Measurements from ENCODE around the gene CCDC141. TPM values are rescaled to one million over a fixed set of nuclear protein-coding genes. Genes with fewer than 3 reads are reported as not detected.

Gene CCDC141
- total RNA-seq, 1 experiment from 2014 or later, result 0.30 TPM

GRCh38 chr2:178909507-178909906 lies 140.4 kb downstream of the CCDC141 start:
- ATAC-seq, result no peak
- H3K79me2 ChIP-seq (ENCODE audit: insufficient read depth, low read length), result no peaks in the 10 kb centered on the region
- H3K27me3 ChIP-seq (ENCODE audit: insufficient read depth, low read length), result no peaks in the 10 kb centered on the region
- H3K4me1 ChIP-seq (ENCODE audit: control insufficient read depth in 1 of 2, insufficient read depth in 2 of 2, low read length in 2 of 2), result no peaks in the 10 kb centered on the region
- ChIA-PET RAD21 (ENCODE audit: low non-redundant PET in 1 of 2, low total read pairs in 2 of 2, uncharacterized antibody in 2 of 2, unreplicated experiment in 2 of 2) (no interaction called here), POLR2A (no interaction called here), CTCF (interaction anchor here (1.3 kb wide), 1 partner anchor 19 kb away, joined by 5 read pairs; no protein-coding TSS in a partner anchor)
- H4K20me1 ChIP-seq (ENCODE audit: insufficient read depth), result no peaks in the 10 kb centered on the region
- H3K9me3 ChIP-seq (ENCODE audit: control insufficient read depth in 1 of 2, insufficient read depth in 1 of 2, low read depth in 1 of 2, low read length in 2 of 2), result no peaks in the 10 kb centered on the region
- H3K9ac ChIP-seq (ENCODE audit: low read length), result no peak overlapping the region
- no peak overlapping the region for H2AFZ ChIP-seq (ENCODE audit: low read depth, low read length, poor library complexity, severe bottlenecking)
- no peak for DNase-seq (ENCODE audit: low read depth, low spot score)
- no peaks in the 10 kb centered on the region for H3K9me2 ChIP-seq (ENCODE audit: insufficient read depth)
- no peaks in the 10 kb centered on the region for H3K36me3 ChIP-seq (ENCODE audit: control insufficient read depth in 1 of 2, insufficient read depth in 2 of 2, low read length in 2 of 2)
- no peak for TF ChIP-seq ZFX (IDR thresholded peaks at IDR 0.05)
- TF ChIP-seq YY1 (IDR thresholded peaks at IDR 0.05; ENCODE audit: extremely low read depth, insufficient replicate concordance, low read depth, low read length), result no peak
- no peak for TF ChIP-seq SP1 (IDR thresholded peaks at IDR 0.05; ENCODE audit: low read depth)
- TF ChIP-seq FOSL1 (IDR thresholded peaks at IDR 0.05; ENCODE audit: low read depth), result no peak
- TF ChIP-seq SIN3A (IDR thresholded peaks at IDR 0.05; ENCODE audit: low read depth), result no peak
- no peak for TF ChIP-seq CTCF (IDR thresholded peaks at IDR 0.05 in 2 of 3, conservative IDR thresholded peaks at IDR 0.05 in 1 of 3; ENCODE audit: borderline replicate concordance in 1 of 3, insufficient read depth in 1 of 3, low read depth in 2 of 3, low read length in 2 of 3)
- no peak for TF ChIP-seq ELF1 (IDR thresholded peaks at IDR 0.05; ENCODE audit: borderline replicate concordance, low read depth)
- no peak overlapping the region for H3K4me3 ChIP-seq (replicated peaks in 1 of 2; ENCODE audit: low read depth in 1 of 2, low read length in 2 of 2)
- no peak overlapping the region for H3K27ac ChIP-seq (ENCODE audit: low read depth, low read length)
- BruUV-seq (replicated peaks), result no TSS peak
- intact Hi-C loops (cut with micrococcal nuclease), result no loop called here
- no peak overlapping the region for H3K4me2 ChIP-seq (ENCODE audit: low read length)

DNA sequence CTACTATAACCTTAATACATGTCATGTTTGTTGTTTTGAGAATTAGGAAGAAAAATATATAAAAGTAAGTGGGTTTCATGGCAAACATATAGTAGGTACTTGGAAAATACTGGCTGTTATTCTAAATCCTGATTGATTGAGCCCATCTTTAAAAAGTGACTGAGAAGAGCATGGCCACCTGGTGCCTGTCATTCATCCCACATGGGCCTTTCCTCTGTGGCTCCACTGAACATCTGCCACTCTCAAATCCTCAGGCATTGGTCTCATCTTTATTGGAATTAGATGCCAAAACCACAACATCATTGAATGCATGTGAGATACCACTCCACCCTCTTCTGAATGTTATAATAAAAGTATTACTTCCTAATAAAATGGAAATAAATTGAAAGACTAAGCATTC lies 141.1 kb downstream of the CCDC141 start:
- BruUV-seq (replicated peaks), result no TSS peak
- no peak overlapping the region for H3K4me2 ChIP-seq (ENCODE audit: low read length)
- H3K27me3 ChIP-seq (ENCODE audit: insufficient read depth, low read length), result no peaks in the 10 kb centered on the region
- ATAC-seq, result no peak
- DNase-seq (ENCODE audit: low read depth, low spot score), result no peak
- no peaks in the 10 kb centered on the region for H3K79me2 ChIP-seq (ENCODE audit: insufficient read depth, low read length)
- H3K4me3 ChIP-seq (replicated peaks in 1 of 2; ENCODE audit: low read depth in 1 of 2, low read length in 2 of 2), result no peak overlapping the region
- CTCF ChIA-PET, result interaction anchor here (1.3 kb wide), 1 partner anchor 18 kb away, joined by 5 read pairs; no protein-coding TSS in a partner anchor
- no peak overlapping the region for H3K9ac ChIP-seq (ENCODE audit: low read length)
- no peaks in the 10 kb centered on the region for H4K20me1 ChIP-seq (ENCODE audit: insufficient read depth)
- POLR2A ChIA-PET, result no interaction called here
- H3K9me3 ChIP-seq (ENCODE audit: control insufficient read depth in 1 of 2, insufficient read depth in 1 of 2, low read depth in 1 of 2, low read length in 2 of 2), result no peaks in the 10 kb centered on the region
- no peaks in the 10 kb centered on the region for H3K4me1 ChIP-seq (ENCODE audit: control insufficient read depth in 1 of 2, insufficient read depth in 2 of 2, low read length in 2 of 2)
- H2AFZ ChIP-seq (ENCODE audit: low read depth, low read length, poor library complexity, severe bottlenecking), result no peak overlapping the region
- H3K36me3 ChIP-seq (ENCODE audit: control insufficient read depth in 1 of 2, insufficient read depth in 2 of 2, low read length in 2 of 2), result no peaks in the 10 kb centered on the region
- H3K27ac ChIP-seq (ENCODE audit: low read depth, low read length), result no peak overlapping the region
- intact Hi-C loops (cut with micrococcal nuclease), result no loop called here
- RAD21 ChIA-PET (ENCODE audit: low non-redundant PET in 1 of 2, low total read pairs in 2 of 2, uncharacterized antibody in 2 of 2, unreplicated experiment in 2 of 2), result no interaction called here
- no peaks in the 10 kb centered on the region for H3K9me2 ChIP-seq (ENCODE audit: insufficient read depth)
- TF ChIP-seq ELF1 (IDR thresholded peaks at IDR 0.05; ENCODE audit: borderline replicate concordance, low read depth) (no peak), CBX3 (IDR thresholded peaks at IDR 0.05; ENCODE audit: low read depth) (no peak), POLR2A (IDR thresholded peaks at IDR 0.05; ENCODE audit: borderline replicate concordance, extremely low read depth, insufficient read depth, insufficient read length) (no peak), YY1 (IDR thresholded peaks at IDR 0.05; ENCODE audit: extremely low read depth, insufficient replicate concordance, low read depth, low read length) (no peak), ZNF274 (IDR thresholded peaks at IDR 0.05; ENCODE audit: low read depth, low read length) (no peak), SP1 (IDR thresholded peaks at IDR 0.05; ENCODE audit: low read depth) (no peak), POLR2AphosphoS5 (IDR thresholded peaks at IDR 0.05; ENCODE audit: low read depth, low read length) (no peak), RAD21 (IDR thresholded peaks at IDR 0.05; ENCODE audit: low read depth) (no peak), EZH2 (IDR thresholded peaks at IDR 0.05) (no peak), CTCF (IDR thresholded peaks at IDR 0.05 in 2 of 3, conservative IDR thresholded peaks at IDR 0.05 in 1 of 3; ENCODE audit: borderline replicate concordance in 1 of 3, insufficient read depth in 1 of 3, low read depth in 2 of 3, low read length in 2 of 3) (no peak)
- TF ChIP-seq, protein P1, sequence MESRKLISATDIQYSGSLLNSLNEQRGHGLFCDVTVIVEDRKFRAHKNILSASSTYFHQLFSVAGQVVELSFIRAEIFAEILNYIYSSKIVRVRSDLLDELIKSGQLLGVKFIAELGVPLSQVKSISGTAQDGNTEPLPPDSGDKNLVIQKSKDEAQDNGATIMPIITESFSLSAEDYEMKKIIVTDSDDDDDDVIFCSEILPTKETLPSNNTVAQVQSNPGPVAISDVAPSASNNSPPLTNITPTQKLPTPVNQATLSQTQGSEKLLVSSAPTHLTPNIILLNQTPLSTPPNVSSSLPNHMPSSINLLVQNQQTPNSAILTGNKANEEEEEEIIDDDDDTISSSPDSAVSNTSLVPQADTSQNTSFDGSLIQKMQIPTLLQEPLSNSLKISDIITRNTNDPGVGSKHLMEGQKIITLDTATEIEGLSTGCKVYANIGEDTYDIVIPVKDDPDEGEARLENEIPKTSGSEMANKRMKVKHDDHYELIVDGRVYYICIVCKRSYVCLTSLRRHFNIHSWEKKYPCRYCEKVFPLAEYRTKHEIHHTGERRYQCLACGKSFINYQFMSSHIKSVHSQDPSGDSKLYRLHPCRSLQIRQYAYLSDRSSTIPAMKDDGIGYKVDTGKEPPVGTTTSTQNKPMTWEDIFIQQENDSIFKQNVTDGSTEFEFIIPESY (IDR thresholded peaks at IDR 0.05; ENCODE audit: extremely low read depth, insufficient replicate concordance, low read length), result no peak

All from HCT116 (cell line).